Transverse colon (tissue), 4 donors: Measurements from ENCODE around the gene SPTBN4. TPM values are rescaled to one million over a fixed set of nuclear protein-coding genes. Genes with fewer than 3 reads are reported as not detected.
A peak's percentile ranks its signal among the peaks of the same experiment; 100 is the strongest.

ENCODE experiments used
- DNase-seq: peaks from one replicate; pipeline ENCODE4 v3.0.0-alpha.2; 2019
- H3K27ac ChIP-seq, 4 donors: fragments of 200-600 bp; sonication (generic); 2 replicates each; pipeline ENCODE4 v1.5.1; 2016 to 2018; ENCODE audit warnings: inconsistent platforms in 4 of 4
- H3K27me3 ChIP-seq: fragments of 200-600 bp; sonication (generic); 2 replicates; pipeline ENCODE4 v1.5.1; 2017; ENCODE audit warnings: inconsistent platforms
- H3K36me3 ChIP-seq, 4 donors: fragments of 200-600 bp; sonication (generic); 2 replicates each; pipeline ENCODE4 v1.5.1; 2017 to 2019; ENCODE audit warnings: inconsistent platforms in 4 of 4
- H3K4me1 ChIP-seq, 4 donors: fragments of 200-600 bp; sonication (generic); 2 replicates each; pipeline ENCODE4 v1.5.1; 2017 to 2020; ENCODE audit warnings: inconsistent platforms in 4 of 4
- H3K4me3 ChIP-seq, 4 donors: fragments of 200-600 bp; sonication (generic); 1 replicate in 1 of 4; 2 replicates in 3 of 4; pipeline versions ENCODE4 v1.5.1 to v1.6.1; 2017 to 2019; ENCODE audit warnings: inconsistent platforms in 4 of 4
- H3K9me3 ChIP-seq, 2 donors: fragments of 200-600 bp; sonication (generic); 2 replicates each; pipeline ENCODE4 v1.5.1; 2017 to 2019; ENCODE audit warnings: inconsistent platforms in 2 of 2
- CTCF ChIP-seq, 5 experiments: fragments of 200-600 bp in 3 of 5; fragments of 450-650 bp in 2 of 5; sonication (generic) in 3 of 5; IDR thresholded peaks; 1 replicate in 2 of 5; 2 replicates in 3 of 5; pipeline ENCODE4 v1.5.1; 2016 to 2017; ENCODE audit warnings: antibody characterized with exemption in 5 of 5, inconsistent platforms in 3 of 5, mild to moderate bottlenecking in 2 of 5, moderate library complexity in 1 of 5
- EP300 ChIP-seq: sonication (generic); formaldehyde crosslinking; IDR thresholded peaks from one replicate; pipeline ENCODE4 v1.6.1; 2017; ENCODE audit warnings: antibody characterized with exemption, low read depth
- POLR2A ChIP-seq: fragments of 450-650 bp; IDR thresholded peaks from one replicate; pipeline ENCODE4 v1.6.1; 2016; ENCODE audit warnings: antibody characterized with exemption, mild to moderate bottlenecking, moderate library complexity
- POLR2AphosphoS5 ChIP-seq, 3 donors: sonication (generic); formaldehyde crosslinking; IDR thresholded peaks; one replicate each; pipeline ENCODE4 v1.6.1; 2016; ENCODE audit warnings: antibody characterized with exemption in 3 of 3
- WGBS, 2 donors: methylation state at CpG; one replicate each; pipeline ENCODE4 v1.1.5; 2018; ENCODE audit warnings: low coverage in 1 of 2; 5-methylcytosine and 5-hydroxymethylcytosine counted together
- in situ Hi-C, 4 donors: fragments of 200-750 bp; cut with MboI; loops; one replicate each; pipeline versions ENCODE4 v1.15.0 to v1.15.1; 2017; ENCODE audit warnings: low sequenced_read_pairs in 3 of 4, low pct_ligation_motif_present in 1 of 4, low pct_unique_long_range_greater_than_20kb in 1 of 4
- intact Hi-C: fragments of 100-400 bp; cut with DNase I; formaldehyde crosslinking; loops from one replicate; pipeline ENCODE4 v1.15.1; 2023; ENCODE audit warnings: low total_unique reads
- total RNA-seq, 4 donors: library from RNA; depleted of rRNA; stranded (reverse); fragments of >200 nt; gene quantifications; one replicate each; pipeline ENCODE4 v1.1.0, GENCODE V29; 2016

Gene SPTBN4
- total RNA-seq, 4 donors from 2014 or later = under 0.01 to 1.5 (median 0.99) TPM

GRCh38 chr19:40598121-40598917 lies 131.5 kb downstream of the SPTBN4 start:
- TF ChIP-seq CTCF (IDR thresholded peaks at IDR 0.05) (peak; percentile 95 to 99 (median 98)), POLR2AphosphoS5 (IDR thresholded peaks at IDR 0.05) (peak in 1 of 3 donors; percentile 23), EP300 (no peak), POLR2A (no peak)
- Histone ChIP-seq H3K9me3 (no peaks in the 10 kb centered on the region), H3K4me3 (peak overlapping the region in 1 of 4 donors; percentile 5), H3K4me1 (peaks cover 31 to 66% (median 53%) of the 10 kb centered on the region in 4 donors), H3K27ac (peak overlapping the region in 2 of 4 donors; percentile 84 to 96), H3K36me3 (no peaks in the 10 kb centered on the region), H3K27me3 (peaks cover 59% of the 10 kb centered on the region)
- in situ Hi-C loops (loop anchor here in 2 of 4 donors (10.0 to 25.0 kb wide), 2 partner anchors 64 to 286 kb away; no protein-coding TSS in a partner anchor), intact Hi-C loops (loop anchor here (2.0 kb wide), 1 partner anchor 70 kb away; no protein-coding TSS in a partner anchor)
- peak; percentile 92 for DNase-seq
- 0% methylated on average over 6 to 21 of the region's 46 CpGs for WGBS, 2 donors

- Histone ChIP-seq H3K36me3 (no peaks in the 10 kb centered on the region), H3K4me1 (peaks cover 33 to 69% (median 57%) of the 10 kb centered on the region in 4 donors), H3K4me3 (peak overlapping the region in 1 of 4 donors; percentile 5), H3K9me3 (no peaks in the 10 kb centered on the region), H3K27me3 (peaks cover 59% of the 10 kb centered on the region), H3K27ac (peak overlapping the region; percentile 43 to 96 (median 87))
- in situ Hi-C loops (loop anchor here in 2 of 4 donors (10.0 to 25.0 kb wide), 2 partner anchors 64 to 287 kb away; no protein-coding TSS in a partner anchor), intact Hi-C loops (loop anchor here (2.0 kb wide), 1 partner anchor 70 kb away; no protein-coding TSS in a partner anchor)
- 0 to 8% methylated on average over 1 to 15 of the region's 15 CpGs for WGBS, 2 donors
- TF ChIP-seq POLR2A = no peak
- DNase-seq = no peak
Observed at GRCh38 chr19:40598918-40599307, 132.1 kb downstream of the SPTBN4 start.

GRCh38 chr19:40599331-40599901 lies 132.6 kb downstream of the SPTBN4 start:
- Histone ChIP-seq H3K9me3 (no peaks in the 10 kb centered on the region), H3K36me3 (no peaks in the 10 kb centered on the region), H3K27me3 (peaks cover 59% of the 10 kb centered on the region), H3K4me3 (no peak overlapping the region), H3K4me1 (peaks cover 34 to 74% (median 62%) of the 10 kb centered on the region in 4 donors), H3K27ac (peak overlapping the region; percentile 43 to 96 (median 87))
- no peak for DNase-seq
- intact Hi-C loops (loop anchor here (2.0 kb wide), 1 partner anchor 71 kb away; no protein-coding TSS in a partner anchor), in situ Hi-C loops (loop anchor here in 2 of 4 donors (10.0 to 25.0 kb wide), 2 partner anchors 65 to 287 kb away; no protein-coding TSS in a partner anchor)
- no peak for TF ChIP-seq POLR2A
- no peak for TF ChIP-seq EP300
- no peak for TF ChIP-seq POLR2AphosphoS5 (IDR thresholded peaks at IDR 0.05)
- no peak for TF ChIP-seq CTCF (IDR thresholded peaks at IDR 0.05)
- 0 to 6% methylated on average over 7 to 9 of the region's 9 CpGs for WGBS, 2 donors

- in situ Hi-C loops = loop anchor here in 2 of 4 donors (10.0 to 25.0 kb wide), 2 partner anchors 65 to 288 kb away; no protein-coding TSS in a partner anchor
- peaks cover 40 to 80% (median 68%) of the 10 kb centered on the region in 4 donors for H3K4me1 ChIP-seq
- 7% methylated on average over 41 of the region's 43 CpGs; no CpG with 5 or more reads in 1 of the 2 donors for WGBS, 2 donors
- no peaks in the 10 kb centered on the region for H3K36me3 ChIP-seq
- intact Hi-C loops = loop anchor here (2.0 kb wide), 1 partner anchor 71 kb away; no protein-coding TSS in a partner anchor
- no peak for DNase-seq
- TF ChIP-seq EP300 (no peak), POLR2AphosphoS5 (IDR thresholded peaks at IDR 0.05) (no peak), POLR2A (no peak), CTCF (IDR thresholded peaks at IDR 0.05) (no peak)
- H3K4me3 ChIP-seq = no peak overlapping the region
- no peaks in the 10 kb centered on the region for H3K9me3 ChIP-seq
- H3K27ac ChIP-seq = peak overlapping the region; percentile 43 to 96 (median 87)
- H3K27me3 ChIP-seq = peaks cover 59% of the 10 kb centered on the region
Observed at GRCh38 chr19:40599902-40600569, 133.2 kb downstream of the SPTBN4 start.
